Mesodermal cell (in vitro differentiated cells): Measurements from ENCODE around the gene PRKCD.

Experiments used
- H3K27ac ChIP-seq: 2 replicates; pipeline ENCODE4 v1.7.0; 2013; ENCODE audit warnings: mild to moderate bottlenecking, low read depth, low read length, moderate library complexity; ENCODE audit not compliant: severe bottlenecking
- H3K36me3 ChIP-seq: 2 replicates; pipeline ENCODE4 v1.7.1; 2013; ENCODE audit warnings: mild to moderate bottlenecking, low read length, moderate library complexity; ENCODE audit not compliant: control insufficient read depth, insufficient read depth
- H3K4me1 ChIP-seq: one replicate; pipeline ENCODE4 v1.7.1; 2013; ENCODE audit warnings: mild to moderate bottlenecking, low read length; ENCODE audit not compliant: insufficient read depth, control insufficient read depth, poor library complexity, severe bottlenecking
- H3K4me3 ChIP-seq: 2 replicates; pipeline ENCODE4 v1.7.0; 2013; ENCODE audit warnings: low read length, control low read depth, mild to moderate bottlenecking; ENCODE audit not compliant: insufficient read depth, poor library complexity, severe bottlenecking; ENCODE audit errors: extremely low read depth
- H3K9me3 ChIP-seq: 2 replicates; pipeline ENCODE4 v1.7.1; 2013; ENCODE audit warnings: mild to moderate bottlenecking, low read length, moderate library complexity; ENCODE audit not compliant: control insufficient read depth
- WGBS, 2 experiments: methylation state at CpG; one replicate each; pipeline ENCODE4 v1.1.5; 2013; ENCODE audit warnings: missing lambda C conversion rate in 2 of 2; ENCODE audit not compliant: insufficient coverage in 2 of 2; 5-methylcytosine and 5-hydroxymethylcytosine counted together

The PRKCD gene

DNA sequence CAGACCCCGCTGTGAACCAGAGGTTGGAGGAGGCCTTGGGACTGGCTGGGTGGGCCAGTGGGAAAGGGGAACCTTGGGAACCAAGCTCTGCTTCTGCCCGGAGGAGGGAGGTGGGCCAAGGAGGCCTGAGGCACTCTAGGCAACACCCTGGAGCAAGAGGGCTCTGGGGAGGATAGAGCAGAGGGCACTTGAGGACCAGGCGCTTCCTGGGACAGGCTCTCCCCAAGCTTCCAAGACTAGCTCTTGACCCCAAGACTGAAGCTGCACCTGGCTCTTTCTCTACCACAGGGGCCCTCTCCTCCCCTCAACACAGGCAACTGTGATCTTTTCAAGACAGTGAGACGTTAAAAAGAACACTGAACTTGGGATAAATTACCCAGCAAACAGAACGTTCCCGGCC is 74.5 kb downstream of the PRKCD start:
- H3K27ac ChIP-seq: peak overlapping the region; percentile 93
- peaks cover 94% of the 10 kb centered on the region for H3K36me3 ChIP-seq
- 79 to 95% methylated on average over 2 to 5 of the region's 6 CpGs for WGBS, 2 experiments
- H3K4me1 ChIP-seq: peaks cover 24% of the 10 kb centered on the region
- no peak overlapping the region for H3K4me3 ChIP-seq
- no peaks in the 10 kb centered on the region for H3K9me3 ChIP-seq

DNA sequence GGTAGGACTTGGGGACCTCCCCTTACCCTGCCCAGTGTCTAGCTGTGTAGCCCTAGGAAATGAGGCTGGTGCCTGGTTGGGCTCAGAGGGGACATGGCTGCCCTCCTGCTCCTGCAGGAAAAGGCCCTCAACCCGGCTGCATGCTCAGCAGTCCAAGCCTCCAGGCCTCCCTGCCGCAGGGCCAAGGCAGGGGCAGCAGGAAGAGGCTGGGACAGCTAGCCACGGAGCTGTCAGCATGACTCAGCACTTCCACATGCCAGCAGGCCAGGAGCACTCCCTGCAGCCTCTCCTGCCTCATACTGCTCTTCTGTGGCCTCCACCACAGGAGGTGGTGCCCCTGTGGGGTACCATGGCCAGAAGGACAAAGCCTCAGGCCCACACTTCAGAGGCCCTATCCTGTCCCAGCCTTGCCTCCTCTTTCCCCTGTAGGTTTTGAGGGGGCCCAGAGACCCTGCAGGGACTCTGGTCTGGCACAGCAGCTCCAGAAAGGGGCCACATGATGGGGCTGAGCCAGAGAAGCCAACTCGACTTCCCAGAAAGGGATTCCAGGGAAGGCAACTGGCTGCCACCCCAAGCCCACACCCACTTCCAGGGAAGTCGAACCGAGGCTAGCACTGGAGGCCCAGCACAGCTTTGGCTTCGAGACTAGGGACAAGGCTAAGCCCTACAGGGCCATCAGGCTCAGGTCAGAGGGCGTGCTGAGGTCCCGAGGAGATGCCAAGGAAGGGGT is 75.3 kb downstream of the PRKCD start:
- 75 to 77% methylated on average over 6 to 9 of the region's 9 CpGs for WGBS, 2 experiments
- Histone ChIP-seq H3K4me3 (no peak overlapping the region), H3K4me1 (peaks cover 24% of the 10 kb centered on the region), H3K9me3 (no peaks in the 10 kb centered on the region), H3K27ac (peak overlapping the region; percentile 93), H3K36me3 (peaks cover 94% of the 10 kb centered on the region)

DNA sequence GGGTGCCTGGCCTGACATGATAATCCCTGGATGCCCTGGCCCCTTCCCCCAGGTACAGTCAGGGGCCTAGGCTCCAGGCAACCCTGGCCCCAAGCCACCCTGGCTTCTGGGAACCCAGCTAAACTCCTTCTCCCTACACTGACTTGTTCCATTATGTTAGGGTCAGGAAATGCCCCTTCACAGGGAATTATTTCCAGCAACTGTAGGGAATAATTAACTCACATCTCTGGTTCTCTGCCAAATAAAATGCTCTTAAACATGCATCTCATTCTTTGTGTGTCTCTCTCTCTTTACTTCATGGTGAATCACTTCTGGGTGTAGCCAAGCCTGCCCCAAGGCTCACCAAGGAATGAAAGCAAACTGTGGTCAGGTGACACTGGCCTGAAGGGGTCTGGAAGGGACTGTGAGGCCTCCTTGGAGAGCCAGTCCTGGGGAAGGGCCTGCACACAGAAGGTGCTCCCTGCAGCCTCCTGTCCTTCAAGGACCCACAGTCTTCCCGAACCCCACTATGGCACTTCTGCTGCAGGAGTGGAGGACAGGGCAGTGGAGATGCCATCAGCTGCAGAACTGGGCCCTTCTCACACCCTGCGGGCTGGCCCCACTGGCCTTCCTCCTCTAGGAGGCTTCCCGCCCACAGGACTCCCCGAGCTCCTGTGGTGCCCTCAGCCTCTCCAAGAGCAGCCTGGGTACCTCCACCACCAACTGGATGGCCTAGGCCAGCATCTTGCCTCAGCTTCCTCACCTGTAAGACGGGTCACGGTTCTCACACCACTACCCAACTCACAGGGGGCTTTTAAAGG is 77.2 kb downstream of the PRKCD start:
- Histone ChIP-seq H3K27ac (peak overlapping the region; percentile 59), H3K4me3 (no peak overlapping the region), H3K36me3 (peaks cover 94% of the 10 kb centered on the region), H3K4me1 (peaks cover 34% of the 10 kb centered on the region), H3K9me3 (no peaks in the 10 kb centered on the region)
- WGBS, 2 experiments: 97 to 98% methylated on average over 3 to 6 of the region's 6 CpGs

DNA sequence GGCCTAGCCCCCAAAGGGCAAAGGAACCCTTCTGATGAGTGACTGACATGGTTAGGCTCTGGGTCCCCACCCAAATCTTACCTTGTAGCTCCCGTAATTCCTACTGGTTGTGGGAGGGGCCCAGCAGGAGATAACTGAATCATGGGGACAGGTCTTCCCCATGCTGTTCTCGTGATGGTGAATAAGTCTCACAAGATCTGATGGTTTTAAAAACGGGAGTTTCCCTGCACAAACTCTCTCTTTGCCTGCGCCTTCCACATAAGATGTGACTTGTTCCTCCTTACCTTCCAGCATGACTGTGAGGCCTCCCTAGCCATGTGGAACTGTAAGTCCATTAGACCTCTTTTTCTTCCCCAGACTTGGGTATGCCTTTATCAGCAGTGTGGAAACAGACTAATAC is 77.9 kb downstream of the PRKCD start:
- no peak overlapping the region for H3K4me3 ChIP-seq
- peaks cover 38% of the 10 kb centered on the region for H3K4me1 ChIP-seq
- H3K36me3 ChIP-seq: peaks cover 93% of the 10 kb centered on the region
- peak overlapping the region; percentile 59 for H3K27ac ChIP-seq
- 98 to 100% methylated on average over 4 of the region's 4 CpGs for WGBS, 2 experiments
- H3K9me3 ChIP-seq: no peaks in the 10 kb centered on the region

DNA sequence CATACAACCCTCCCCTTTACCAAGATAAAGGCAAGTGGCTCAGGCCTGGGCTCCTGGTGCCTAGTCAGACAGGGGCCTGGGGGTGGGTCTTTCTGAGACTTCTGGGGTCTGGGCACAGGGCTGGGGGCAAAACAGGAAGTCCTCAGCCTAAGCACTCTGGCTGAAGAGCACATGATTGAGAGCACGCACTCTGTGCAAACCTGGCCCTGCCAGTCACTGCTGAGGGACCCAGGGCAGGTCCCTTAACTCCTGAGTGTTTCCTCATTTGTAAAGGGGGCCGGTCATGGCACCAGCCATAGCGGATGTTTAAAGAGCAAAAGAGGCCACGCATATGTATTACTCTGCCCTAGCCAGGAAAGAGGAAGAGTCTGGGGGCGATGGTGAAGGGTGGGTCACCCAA is 78.8 kb downstream of the PRKCD start:
- Histone ChIP-seq H3K27ac (peak overlapping the region; percentile 49), H3K4me1 (peaks cover 43% of the 10 kb centered on the region), H3K9me3 (no peaks in the 10 kb centered on the region), H3K36me3 (peaks cover 93% of the 10 kb centered on the region), H3K4me3 (no peak overlapping the region)
- WGBS, 2 experiments: 94 to 98% methylated on average over 3 to 4 of the region's 5 CpGs

DNA sequence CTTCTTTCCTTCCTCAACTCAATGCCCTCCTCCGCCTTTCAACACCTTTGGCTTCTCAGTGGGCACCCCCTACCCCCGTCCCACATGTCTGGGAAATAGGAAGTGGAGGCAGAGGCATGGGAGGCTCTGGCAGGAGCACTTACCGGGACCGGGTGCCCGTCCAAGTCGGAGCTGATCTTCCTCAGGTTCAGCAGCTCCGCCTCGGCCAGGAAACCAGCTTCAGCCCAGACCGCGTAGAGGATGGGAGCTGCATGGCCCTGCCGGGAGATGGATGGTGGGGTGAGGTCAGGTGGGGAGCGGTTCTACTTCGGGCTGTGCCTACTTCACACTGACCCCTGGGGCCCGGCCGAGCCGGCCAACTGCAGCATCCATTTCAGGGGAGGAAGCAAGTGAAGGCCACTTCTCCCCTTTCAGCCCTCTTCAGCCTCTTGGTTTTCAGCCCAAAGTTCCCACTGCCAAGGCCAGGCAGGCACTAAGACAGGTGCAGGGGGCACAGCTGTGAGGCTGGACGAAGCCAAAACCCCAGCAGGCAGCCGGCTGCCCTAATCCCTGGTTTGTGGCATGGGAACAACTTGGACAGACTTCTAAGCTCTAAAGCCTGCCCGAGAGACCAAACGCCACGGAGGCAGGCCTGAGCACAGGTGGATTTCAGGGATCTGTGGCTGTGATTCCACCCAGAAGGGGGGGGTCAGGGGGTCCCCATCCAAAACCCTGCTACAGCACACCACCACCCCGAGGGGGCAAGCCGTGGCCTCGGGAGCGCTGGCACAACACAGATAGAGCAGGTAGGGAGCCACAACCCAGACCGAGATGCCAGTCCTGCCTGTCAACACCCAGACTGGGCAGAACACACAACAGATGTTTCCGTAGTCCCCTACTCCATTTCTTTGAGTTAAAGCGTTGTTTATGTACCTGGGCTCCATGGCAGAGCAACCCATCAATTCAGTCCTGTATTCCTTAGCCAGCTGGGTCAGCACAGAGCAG is 80.3 kb downstream of the PRKCD start:
- Histone ChIP-seq H3K4me3 (no peak overlapping the region), H3K4me1 (peaks cover 39% of the 10 kb centered on the region), H3K36me3 (peaks cover 92% of the 10 kb centered on the region), H3K27ac (no peak overlapping the region), H3K9me3 (no peaks in the 10 kb centered on the region)
- WGBS, 2 experiments: 91 to 92% methylated on average over 14 to 22 of the region's 28 CpGs

DNA sequence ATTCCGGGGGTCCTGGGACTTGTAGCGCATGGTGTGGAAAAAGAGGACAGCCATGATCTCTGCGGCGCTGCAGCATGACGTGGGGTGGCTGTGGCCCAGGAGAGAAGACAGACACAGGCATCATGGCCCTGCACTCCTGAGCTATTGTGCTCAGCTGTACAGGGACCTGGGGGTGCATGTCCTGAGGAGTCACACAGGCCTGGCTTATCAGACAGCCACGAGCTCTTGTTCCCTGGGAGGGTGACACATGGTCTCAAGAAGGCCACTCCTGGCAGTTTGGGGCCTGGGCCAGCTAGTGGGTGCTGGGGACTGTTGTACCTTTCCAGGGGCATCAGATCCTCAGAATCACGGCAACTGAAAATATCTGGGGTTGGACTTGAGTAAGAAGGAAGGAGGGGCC is 81.1 kb downstream of the PRKCD start:
- no peaks in the 10 kb centered on the region for H3K9me3 ChIP-seq
- H3K4me3 ChIP-seq: no peak overlapping the region
- peaks cover 32% of the 10 kb centered on the region for H3K4me1 ChIP-seq
- peaks cover 91% of the 10 kb centered on the region for H3K36me3 ChIP-seq
- no peak overlapping the region for H3K27ac ChIP-seq
- WGBS, 2 experiments: 93 to 96% methylated on average over 7 of the region's 7 CpGs
